ENCODE measurements around the gene P2RX4. TPM values are rescaled to one million over a fixed set of nuclear protein-coding genes. Genes with fewer than 3 reads are reported as not detected.

The P2RX4 gene
- total RNA-seq, 2 experiments from 2014 or later: 10.8 to 17.7 TPM

GRCh38 chr12:121232977-121233627, 23.2 kb downstream of the P2RX4 start:
- no peak overlapping the region for H2AFZ ChIP-seq (ENCODE audit: low read length)
- peaks cover 21% of the 10 kb centered on the region; the same call in 1 of the 2 replicates for H3K36me3 ChIP-seq (ENCODE audit: insufficient read depth, low read length)
- H3K27ac ChIP-seq (ENCODE audit: low read depth, low read length, poor library complexity, severe bottlenecking): no peak overlapping the region
- BruUV-seq (replicated peaks): no TSS peak
- DNase-seq (ENCODE audit: low spot score): no peak
- H3K9me2 ChIP-seq (ENCODE audit: insufficient read depth, low read length): no peaks in the 10 kb centered on the region
- TF ChIP-seq EZH2phosphoT487 (IDR thresholded peaks at IDR 0.05; ENCODE audit: borderline replicate concordance, low read depth, low read length) (no peak), CTCF (conservative IDR thresholded peaks at IDR 0.05; ENCODE audit: low read length) (peak; percentile 33; the same call in 1 of the 2 replicates)
- ChIA-PET CTCF (ENCODE audit: unreplicated experiment) (no interaction called here), POLR2A (no interaction called here)
- no peaks in the 10 kb centered on the region for H3K79me2 ChIP-seq (ENCODE audit: insufficient read depth, low read depth, low read length)
- no peak overlapping the region for H3K4me2 ChIP-seq (ENCODE audit: low read length)
- H3K4me1 ChIP-seq (ENCODE audit: insufficient read depth, low read length, poor library complexity, severe bottlenecking): no peaks in the 10 kb centered on the region
- intact Hi-C loops (cut with micrococcal nuclease; ENCODE audit: unreplicated experiment): loop anchor here (5.0 kb wide), 1 partner anchor 171 kb away; no protein-coding TSS in a partner anchor
- H4K20me1 ChIP-seq (ENCODE audit: insufficient read depth, low read length): no peaks in the 10 kb centered on the region
- no peak overlapping the region for H3K4me3 ChIP-seq (ENCODE audit: low read depth, low read length, poor library complexity, severe bottlenecking)
- H3K9me3 ChIP-seq (ENCODE audit: low read length): no peaks in the 10 kb centered on the region

DNA sequence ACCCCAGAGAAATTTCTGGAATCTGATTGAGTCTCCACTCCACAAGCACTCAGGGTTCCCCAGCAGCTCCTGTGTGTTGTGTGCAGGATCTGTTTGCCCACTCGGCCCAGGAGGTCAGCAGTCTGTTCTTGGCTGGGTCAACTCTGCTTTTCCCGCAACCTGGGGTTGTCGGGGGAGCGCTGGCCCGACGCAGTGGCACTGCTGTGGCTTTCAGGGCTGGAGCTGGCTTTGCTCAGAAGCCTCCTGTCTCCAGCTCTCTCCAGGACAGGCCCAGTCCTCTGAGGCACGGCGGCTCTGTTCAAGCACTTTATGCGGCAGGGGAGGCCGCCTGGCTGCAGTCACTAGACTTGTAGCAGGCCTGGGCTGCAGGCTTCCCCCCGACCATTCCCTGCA, 23.7 kb downstream of the P2RX4 start:
- POLR2A ChIA-PET: no interaction called here
- intact Hi-C loops (cut with micrococcal nuclease; ENCODE audit: unreplicated experiment): loop anchor here (5.0 kb wide), 1 partner anchor 171 kb away; no protein-coding TSS in a partner anchor
- Histone ChIP-seq H3K27ac (ENCODE audit: low read depth, low read length, poor library complexity, severe bottlenecking) (no peak overlapping the region), H3K9me3 (ENCODE audit: low read length) (no peaks in the 10 kb centered on the region), H3K4me1 (ENCODE audit: insufficient read depth, low read length, poor library complexity, severe bottlenecking) (no peaks in the 10 kb centered on the region), H3K9me2 (ENCODE audit: insufficient read depth, low read length) (no peaks in the 10 kb centered on the region), H3K4me3 (ENCODE audit: low read depth, low read length, poor library complexity, severe bottlenecking) (no peak overlapping the region), H2AFZ (ENCODE audit: low read length) (no peak overlapping the region), H3K4me2 (ENCODE audit: low read length) (no peak overlapping the region), H3K79me2 (ENCODE audit: insufficient read depth, low read depth, low read length) (no peaks in the 10 kb centered on the region), H4K20me1 (ENCODE audit: insufficient read depth, low read length) (no peaks in the 10 kb centered on the region), H3K36me3 (ENCODE audit: insufficient read depth, low read length) (peaks cover 23% of the 10 kb centered on the region; the same call in 1 of the 2 replicates)
- CTCF ChIA-PET (ENCODE audit: unreplicated experiment): no interaction called here
- DNase-seq (ENCODE audit: low spot score): no peak
- TF ChIP-seq CTCF (conservative IDR thresholded peaks at IDR 0.05; ENCODE audit: low read length): no peak
- no peak for TF ChIP-seq EZH2phosphoT487 (IDR thresholded peaks at IDR 0.05; ENCODE audit: borderline replicate concordance, low read depth, low read length)
- BruUV-seq (replicated peaks): no TSS peak

- Histone ChIP-seq H3K27ac (ENCODE audit: low read depth, low read length, poor library complexity, severe bottlenecking) (no peak overlapping the region), H3K9me2 (ENCODE audit: insufficient read depth, low read length) (no peaks in the 10 kb centered on the region), H3K9me3 (ENCODE audit: low read length) (no peaks in the 10 kb centered on the region), H3K36me3 (ENCODE audit: insufficient read depth, low read length) (peaks cover 23% of the 10 kb centered on the region; the same call in 1 of the 2 replicates), H2AFZ (ENCODE audit: low read length) (no peak overlapping the region), H3K4me2 (ENCODE audit: low read length) (no peak overlapping the region), H3K4me3 (ENCODE audit: low read depth, low read length, poor library complexity, severe bottlenecking) (no peak overlapping the region), H3K4me1 (ENCODE audit: insufficient read depth, low read length, poor library complexity, severe bottlenecking) (no peaks in the 10 kb centered on the region), H4K20me1 (ENCODE audit: insufficient read depth, low read length) (no peaks in the 10 kb centered on the region), H3K79me2 (ENCODE audit: insufficient read depth, low read depth, low read length) (no peaks in the 10 kb centered on the region)
- POLR2A ChIA-PET: no interaction called here
- no peak for TF ChIP-seq CTCF (conservative IDR thresholded peaks at IDR 0.05; ENCODE audit: low read length)
- no peak for TF ChIP-seq EZH2phosphoT487 (IDR thresholded peaks at IDR 0.05; ENCODE audit: borderline replicate concordance, low read depth, low read length)
- intact Hi-C loops (cut with micrococcal nuclease; ENCODE audit: unreplicated experiment): no loop called here
- CTCF ChIA-PET (ENCODE audit: unreplicated experiment): no interaction called here
- no TSS peak for BruUV-seq (replicated peaks)
- DNase-seq (ENCODE audit: low spot score): no peak
Observed at GRCh38 chr12:121236776-121237175, 26.8 kb downstream of the P2RX4 start.
